ENCODE measurements around the gene RSRC1. TPM values are rescaled to one million over a fixed set of nuclear protein-coding genes. Genes with fewer than 3 reads are reported as not detected.

Gene RSRC1
- total and polyA plus RNA-seq, 2 experiments from 2014 or later: 22.6 to 34.1 TPM

DNA sequence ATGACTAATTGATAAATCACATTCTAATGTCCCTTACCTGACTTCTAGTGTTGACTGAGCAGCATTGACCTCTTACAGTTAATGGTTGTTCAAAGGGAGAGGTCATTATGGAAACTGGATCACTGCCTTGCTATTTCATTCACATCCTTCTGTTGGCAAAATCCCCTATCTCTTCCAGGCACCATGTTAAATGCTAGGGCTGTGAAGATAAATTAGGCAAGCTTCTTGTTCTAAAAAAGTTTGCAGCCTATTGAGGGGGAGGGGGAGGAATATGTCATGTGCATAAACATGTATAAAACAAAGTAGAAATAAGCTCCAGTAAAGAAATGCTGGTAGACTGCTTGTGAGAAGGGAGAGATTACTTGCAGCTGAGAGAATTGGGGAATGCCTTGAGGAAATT lies 376.3 kb downstream of the RSRC1 start:
- TF ChIP-seq EZH2phosphoT487 (IDR thresholded peaks at IDR 0.05; ENCODE audit: low read depth, severe bottlenecking, unreplicated experiment): no peak
- TF ChIP-seq EZH2 (IDR thresholded peaks at IDR 0.05; ENCODE audit: borderline replicate concordance): no peak
- TF ChIP-seq, protein P1, sequence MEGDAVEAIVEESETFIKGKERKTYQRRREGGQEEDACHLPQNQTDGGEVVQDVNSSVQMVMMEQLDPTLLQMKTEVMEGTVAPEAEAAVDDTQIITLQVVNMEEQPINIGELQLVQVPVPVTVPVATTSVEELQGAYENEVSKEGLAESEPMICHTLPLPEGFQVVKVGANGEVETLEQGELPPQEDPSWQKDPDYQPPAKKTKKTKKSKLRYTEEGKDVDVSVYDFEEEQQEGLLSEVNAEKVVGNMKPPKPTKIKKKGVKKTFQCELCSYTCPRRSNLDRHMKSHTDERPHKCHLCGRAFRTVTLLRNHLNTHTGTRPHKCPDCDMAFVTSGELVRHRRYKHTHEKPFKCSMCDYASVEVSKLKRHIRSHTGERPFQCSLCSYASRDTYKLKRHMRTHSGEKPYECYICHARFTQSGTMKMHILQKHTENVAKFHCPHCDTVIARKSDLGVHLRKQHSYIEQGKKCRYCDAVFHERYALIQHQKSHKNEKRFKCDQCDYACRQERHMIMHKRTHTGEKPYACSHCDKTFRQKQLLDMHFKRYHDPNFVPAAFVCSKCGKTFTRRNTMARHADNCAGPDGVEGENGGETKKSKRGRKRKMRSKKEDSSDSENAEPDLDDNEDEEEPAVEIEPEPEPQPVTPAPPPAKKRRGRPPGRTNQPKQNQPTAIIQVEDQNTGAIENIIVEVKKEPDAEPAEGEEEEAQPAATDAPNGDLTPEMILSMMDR (IDR thresholded peaks at IDR 0.05; ENCODE audit: poor library complexity): no peak
- no peak for DNase-seq (ENCODE audit: low spot score)
- Histone ChIP-seq H3K36me3 (replicated peaks; ENCODE audit: insufficient read depth, low read depth) (no peaks in the 10 kb centered on the region), H3K79me2 (no peaks in the 10 kb centered on the region), H2AFZ (no peak overlapping the region), H3K4me3 (no peak overlapping the region), H3K27me3 (no peaks in the 10 kb centered on the region), H3K9me2 (replicated peaks; ENCODE audit: insufficient read depth) (no peaks in the 10 kb centered on the region), H4K20me1 (ENCODE audit: insufficient read depth, poor library complexity, severe bottlenecking) (no peaks in the 10 kb centered on the region), H3K27ac (no peak overlapping the region), H3K9me3 (ENCODE audit: low read depth) (no peaks in the 10 kb centered on the region), H3K4me1 (ENCODE audit: insufficient read depth) (no peaks in the 10 kb centered on the region), H3K4me2 (no peak overlapping the region)

DNA sequence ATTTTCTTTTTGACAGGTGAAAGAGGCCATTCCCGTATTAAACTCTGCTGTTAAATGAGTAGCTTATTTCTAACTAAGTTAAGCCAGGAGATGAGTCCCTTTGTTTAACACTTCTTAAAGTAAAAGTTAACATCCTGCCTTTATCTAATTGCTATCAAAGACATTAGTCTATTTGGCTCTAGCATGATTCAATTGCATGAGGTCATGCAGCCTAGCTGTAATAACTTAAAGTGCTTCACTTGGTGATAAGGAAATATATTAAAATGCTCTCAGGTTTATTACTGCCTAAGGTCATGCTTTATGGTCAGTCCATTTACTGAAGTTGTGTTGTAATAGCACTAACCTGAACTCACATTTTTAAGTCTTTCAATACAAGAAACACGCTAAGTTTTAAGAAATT lies 378.8 kb downstream of the RSRC1 start:
- no peaks in the 10 kb centered on the region for H3K4me1 ChIP-seq (ENCODE audit: insufficient read depth)
- no peaks in the 10 kb centered on the region for H3K27me3 ChIP-seq
- H2AFZ ChIP-seq: no peak overlapping the region
- no peaks in the 10 kb centered on the region for H4K20me1 ChIP-seq (ENCODE audit: insufficient read depth, poor library complexity, severe bottlenecking)
- H3K4me3 ChIP-seq: no peak overlapping the region
- no peak overlapping the region for H3K4me2 ChIP-seq
- TF ChIP-seq EZH2 (IDR thresholded peaks at IDR 0.05; ENCODE audit: borderline replicate concordance): no peak
- no peak for TF ChIP-seq EZH2phosphoT487 (IDR thresholded peaks at IDR 0.05; ENCODE audit: low read depth, severe bottlenecking, unreplicated experiment)
- TF ChIP-seq, protein P1 (IDR thresholded peaks at IDR 0.05; ENCODE audit: poor library complexity): no peak
- H3K27ac ChIP-seq: no peak overlapping the region
- 33% methylated on average over 2 of the region's 2 CpGs for WGBS (ENCODE audit: low lambda C conversion rate, missing lambda C conversion rate)
- no peaks in the 10 kb centered on the region for H3K79me2 ChIP-seq
- H3K36me3 ChIP-seq (replicated peaks; ENCODE audit: insufficient read depth, low read depth): no peaks in the 10 kb centered on the region
- no peaks in the 10 kb centered on the region for H3K9me2 ChIP-seq (replicated peaks; ENCODE audit: insufficient read depth)
- H3K9me3 ChIP-seq (ENCODE audit: low read depth): no peaks in the 10 kb centered on the region
- no peak for DNase-seq (ENCODE audit: low spot score)

DNA sequence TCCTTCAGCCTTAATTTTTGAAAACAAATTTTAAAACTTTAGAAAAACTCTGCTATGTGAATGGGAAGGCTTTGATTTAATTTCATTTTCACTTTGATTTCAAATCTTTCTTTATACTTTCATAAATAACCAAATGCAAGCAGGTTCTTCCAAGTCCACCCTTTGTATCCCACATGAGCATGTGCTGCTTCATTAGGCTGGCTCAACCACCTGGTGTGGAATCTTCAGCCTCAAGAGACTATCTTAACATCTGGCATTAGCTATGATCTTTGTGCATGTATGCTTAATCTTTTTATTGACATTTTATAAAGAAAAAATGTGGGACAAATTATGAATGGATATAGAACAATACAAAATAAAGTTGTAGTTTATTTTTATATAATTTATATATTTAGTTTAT lies 379.3 kb downstream of the RSRC1 start:
- no peak for TF ChIP-seq EZH2 (IDR thresholded peaks at IDR 0.05; ENCODE audit: borderline replicate concordance)
- no peak for TF ChIP-seq EZH2phosphoT487 (IDR thresholded peaks at IDR 0.05; ENCODE audit: low read depth, severe bottlenecking, unreplicated experiment)
- TF ChIP-seq, protein P1 (IDR thresholded peaks at IDR 0.05; ENCODE audit: poor library complexity): no peak
- H3K79me2 ChIP-seq: no peaks in the 10 kb centered on the region
- H3K4me2 ChIP-seq: no peak overlapping the region
- H3K4me3 ChIP-seq: no peak overlapping the region
- H3K27me3 ChIP-seq: no peaks in the 10 kb centered on the region
- H3K36me3 ChIP-seq (replicated peaks; ENCODE audit: insufficient read depth, low read depth): no peaks in the 10 kb centered on the region
- DNase-seq (ENCODE audit: low spot score): no peak
- no peak overlapping the region for H3K27ac ChIP-seq
- no peaks in the 10 kb centered on the region for H4K20me1 ChIP-seq (ENCODE audit: insufficient read depth, poor library complexity, severe bottlenecking)
- H3K9me3 ChIP-seq (ENCODE audit: low read depth): no peaks in the 10 kb centered on the region
- no peaks in the 10 kb centered on the region for H3K9me2 ChIP-seq (replicated peaks; ENCODE audit: insufficient read depth)
- H2AFZ ChIP-seq: no peak overlapping the region
- no peaks in the 10 kb centered on the region for H3K4me1 ChIP-seq (ENCODE audit: insufficient read depth)

DNA sequence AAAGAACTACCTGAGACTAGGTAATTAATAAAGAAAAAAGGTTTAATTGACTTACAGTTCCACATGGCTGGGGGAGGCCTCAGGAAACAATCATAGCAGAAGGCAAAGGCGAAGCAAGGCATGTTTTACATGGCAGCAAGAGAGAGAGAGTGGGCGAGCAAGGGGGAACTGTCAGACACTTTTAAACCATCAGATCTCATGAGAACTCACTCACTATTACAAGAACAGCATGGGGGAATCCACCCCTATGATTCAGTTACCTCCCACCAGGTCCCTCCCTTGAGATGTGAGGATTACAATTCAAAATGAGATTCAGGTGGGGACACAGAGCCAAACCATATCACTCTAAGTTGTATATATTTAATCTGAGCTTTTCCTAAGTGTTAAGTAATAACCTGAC lies 382.1 kb downstream of the RSRC1 start:
- Histone ChIP-seq H3K4me1 (ENCODE audit: insufficient read depth) (no peaks in the 10 kb centered on the region), H3K9me3 (ENCODE audit: low read depth) (no peaks in the 10 kb centered on the region), H4K20me1 (ENCODE audit: insufficient read depth, poor library complexity, severe bottlenecking) (no peaks in the 10 kb centered on the region), H3K27me3 (no peaks in the 10 kb centered on the region), H3K9me2 (replicated peaks; ENCODE audit: insufficient read depth) (no peaks in the 10 kb centered on the region), H3K36me3 (replicated peaks; ENCODE audit: insufficient read depth, low read depth) (no peaks in the 10 kb centered on the region), H3K27ac (no peak overlapping the region), H3K4me2 (no peak overlapping the region), H2AFZ (no peak overlapping the region), H3K79me2 (no peaks in the 10 kb centered on the region), H3K4me3 (no peak overlapping the region)
- no peak for TF ChIP-seq EZH2phosphoT487 (IDR thresholded peaks at IDR 0.05; ENCODE audit: low read depth, severe bottlenecking, unreplicated experiment)
- TF ChIP-seq, protein P1 (IDR thresholded peaks at IDR 0.05; ENCODE audit: poor library complexity): no peak
- no peak for TF ChIP-seq EZH2 (IDR thresholded peaks at IDR 0.05; ENCODE audit: borderline replicate concordance)
- DNase-seq (ENCODE audit: low spot score): no peak
- 97% methylated on average over 2 of the region's 2 CpGs for WGBS (ENCODE audit: low lambda C conversion rate, missing lambda C conversion rate)

Measured in hepatocyte (in vitro differentiated cells).